Measurements from ENCODE around the gene UBN1. TPM values are rescaled to one million over a fixed set of nuclear protein-coding genes. Genes with fewer than 3 reads are reported as not detected.
A peak's percentile ranks its signal among the peaks of the same experiment; 100 is the strongest.

Gene UBN1
- total and polyA plus RNA-seq, 2 of the 13 experiments (the other 11 are each of a cell fraction or from before 2014, with no cell fraction given) = 10.6 to 23.5 TPM

GRCh38 chr16:4846901-4847773 lies at the start of gene UBN1, which contains the start of gene GLYR1 (continued):
- TF ChIP-seq ZNF878 (CRISPR knock-in tag; IDR thresholded peaks at IDR 0.05) (no peak), ZNF431 (CRISPR knock-in tag; IDR thresholded peaks at IDR 0.05; ENCODE audit: borderline replicate concordance, low read depth) (0 out of 2 replicates have a peak, but pooled peaks have one; percentile 1), BHLHE40 (IDR thresholded peaks at IDR 0.05; ENCODE audit: low read length) (peak; percentile 90), ZBTB7B (CRISPR knock-in tag; IDR thresholded peaks at IDR 0.05) (no peak), RORA (CRISPR knock-in tag; IDR thresholded peaks at IDR 0.05) (no peak), RAD51 (IDR thresholded peaks at IDR 0.05; ENCODE audit: borderline replicate concordance) (peak; percentile 98), HMGXB3 (CRISPR knock-in tag; IDR thresholded peaks at IDR 0.05; ENCODE audit: borderline replicate concordance) (no peak), MEIS2 (CRISPR knock-in tag; IDR thresholded peaks at IDR 0.05) (peak; percentile 20; the same call in 1 of the 2 replicates), ZNF138 (CRISPR knock-in tag; IDR thresholded peaks at IDR 0.05; ENCODE audit: low read depth) (peak; percentile 49; the same call in 1 of the 2 replicates), KAT8 (CRISPR knock-in tag; IDR thresholded peaks at IDR 0.05) (peak; percentile 86), ZNF326 (CRISPR knock-in tag; IDR thresholded peaks at IDR 0.05; ENCODE audit: borderline replicate concordance) (no peak), SP140L (CRISPR knock-in tag; IDR thresholded peaks at IDR 0.05; ENCODE audit: borderline replicate concordance) (0 out of 2 replicates have a peak, but pooled peaks have one; percentile 41), GTF3A (CRISPR knock-in tag; conservative IDR thresholded peaks at IDR 0.05) (no peak), HOXA3 (CRISPR knock-in tag; IDR thresholded peaks at IDR 0.05) (peak; percentile 86), PAF1 (CRISPR knock-in tag; IDR thresholded peaks at IDR 0.05) (no peak), ZNF788 (CRISPR knock-in tag; IDR thresholded peaks at IDR 0.05; ENCODE audit: borderline replicate concordance) (peak; percentile 49; the same call in 1 of the 2 replicates), ZNF816 (CRISPR knock-in tag; IDR thresholded peaks at IDR 0.05; ENCODE audit: borderline replicate concordance) (peak; percentile 11; the same call in 1 of the 2 replicates), RARA (CRISPR knock-in tag; IDR thresholded peaks at IDR 0.05) (peak; percentile 12; the same call in 1 of the 2 replicates), CHCHD3 (CRISPR knock-in tag; IDR thresholded peaks at IDR 0.05) (peak; percentile 72; the same call in 1 of the 2 replicates), ZFP36L2 (CRISPR knock-in tag; IDR thresholded peaks at IDR 0.05) (no peak), DMAP1 (CRISPR knock-in tag; IDR thresholded peaks at IDR 0.05) (peak; percentile 64; the same call in 1 of the 2 replicates)
- TF ChIP-seq, protein P1, sequence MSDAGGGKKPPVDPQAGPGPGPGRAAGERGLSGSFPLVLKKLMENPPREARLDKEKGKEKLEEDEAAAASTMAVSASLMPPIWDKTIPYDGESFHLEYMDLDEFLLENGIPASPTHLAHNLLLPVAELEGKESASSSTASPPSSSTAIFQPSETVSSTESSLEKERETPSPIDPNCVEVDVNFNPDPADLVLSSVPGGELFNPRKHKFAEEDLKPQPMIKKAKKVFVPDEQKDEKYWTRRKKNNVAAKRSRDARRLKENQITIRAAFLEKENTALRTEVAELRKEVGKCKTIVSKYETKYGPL (CRISPR knock-in tag; IDR thresholded peaks at IDR 0.05) = no peak
- TF ChIP-seq, protein P2, sequence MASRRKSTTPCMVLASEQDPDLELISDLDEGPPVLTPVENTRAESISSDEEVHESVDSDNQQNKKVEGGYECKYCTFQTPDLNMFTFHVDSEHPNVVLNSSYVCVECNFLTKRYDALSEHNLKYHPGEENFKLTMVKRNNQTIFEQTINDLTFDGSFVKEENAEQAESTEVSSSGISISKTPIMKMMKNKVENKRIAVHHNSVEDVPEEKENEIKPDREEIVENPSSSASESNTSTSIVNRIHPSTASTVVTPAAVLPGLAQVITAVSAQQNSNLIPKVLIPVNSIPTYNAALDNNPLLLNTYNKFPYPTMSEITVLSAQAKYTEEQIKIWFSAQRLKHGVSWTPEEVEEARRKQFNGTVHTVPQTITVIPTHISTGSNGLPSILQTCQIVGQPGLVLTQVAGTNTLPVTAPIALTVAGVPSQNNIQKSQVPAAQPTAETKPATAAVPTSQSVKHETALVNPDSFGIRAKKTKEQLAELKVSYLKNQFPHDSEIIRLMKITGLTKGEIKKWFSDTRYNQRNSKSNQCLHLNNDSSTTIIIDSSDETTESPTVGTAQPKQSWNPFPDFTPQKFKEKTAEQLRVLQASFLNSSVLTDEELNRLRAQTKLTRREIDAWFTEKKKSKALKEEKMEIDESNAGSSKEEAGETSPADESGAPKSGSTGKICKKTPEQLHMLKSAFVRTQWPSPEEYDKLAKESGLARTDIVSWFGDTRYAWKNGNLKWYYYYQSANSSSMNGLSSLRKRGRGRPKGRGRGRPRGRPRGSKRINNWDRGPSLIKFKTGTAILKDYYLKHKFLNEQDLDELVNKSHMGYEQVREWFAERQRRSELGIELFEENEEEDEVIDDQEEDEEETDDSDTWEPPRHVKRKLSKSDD (CRISPR knock-in tag; IDR thresholded peaks at IDR 0.05; ENCODE audit: low read depth) = 0 out of 2 replicates have a peak, but pooled peaks have one; percentile 22

All from HepG2 (cell line).